ENCODE data around the gene DOLK. TPM values are rescaled to one million over a fixed set of nuclear protein-coding genes. Genes with fewer than 3 reads are reported as not detected.

Gene DOLK
- total RNA-seq, 1 experiment from 2014 or later: 23.2 TPM

DNA sequence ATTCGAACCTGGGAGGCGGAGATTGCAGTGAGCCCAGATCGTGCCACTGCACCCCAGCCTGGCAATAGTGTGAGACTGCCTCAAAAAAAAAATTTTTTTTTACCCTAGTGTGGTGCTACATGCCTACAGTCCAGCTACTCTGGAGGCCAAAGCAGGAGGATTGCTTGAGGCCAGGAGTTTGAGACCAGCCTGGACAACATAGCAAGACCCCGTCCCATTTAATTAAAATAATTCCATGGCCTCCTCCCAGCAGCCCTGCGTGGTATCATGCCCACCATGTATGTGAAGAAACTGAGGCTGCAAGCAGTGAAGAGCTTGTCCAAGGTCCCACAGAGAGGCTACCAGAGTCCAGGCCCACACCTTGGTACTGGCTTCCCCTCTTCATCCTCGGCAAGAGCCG, 46.0 kb downstream of the DOLK start:
- Histone ChIP-seq H3K27ac (ENCODE audit: low read depth, low read length, poor library complexity, severe bottlenecking) (no peak overlapping the region), H3K36me3 (ENCODE audit: insufficient read depth, low read length, poor library complexity, severe bottlenecking) (no peaks in the 10 kb centered on the region), H3K4me1 (ENCODE audit: insufficient read depth, low read length, poor library complexity, severe bottlenecking) (no peaks in the 10 kb centered on the region), H3K9me3 (ENCODE audit: low read depth, low read length, poor library complexity, severe bottlenecking) (no peaks in the 10 kb centered on the region), H3K27me3 (replicated peaks; ENCODE audit: insufficient read depth, low read depth, low read length, poor library complexity) (no peaks in the 10 kb centered on the region), H3K4me3 (ENCODE audit: low read depth, low read length, poor library complexity, severe bottlenecking) (no peak overlapping the region)
- ChIA-PET POLR2A (ENCODE audit: low non-redundant PET) (no interaction called here), CTCF (interaction anchor here (0.6 kb wide), 1 partner anchor 26 kb away, joined by 3 read pairs; no protein-coding TSS in a partner anchor)
- intact Hi-C loops (cut with micrococcal nuclease; ENCODE audit: unreplicated experiment): no loop called here
- DNase-seq (ENCODE audit: low spot score): no peak
- TF ChIP-seq, protein P1, sequence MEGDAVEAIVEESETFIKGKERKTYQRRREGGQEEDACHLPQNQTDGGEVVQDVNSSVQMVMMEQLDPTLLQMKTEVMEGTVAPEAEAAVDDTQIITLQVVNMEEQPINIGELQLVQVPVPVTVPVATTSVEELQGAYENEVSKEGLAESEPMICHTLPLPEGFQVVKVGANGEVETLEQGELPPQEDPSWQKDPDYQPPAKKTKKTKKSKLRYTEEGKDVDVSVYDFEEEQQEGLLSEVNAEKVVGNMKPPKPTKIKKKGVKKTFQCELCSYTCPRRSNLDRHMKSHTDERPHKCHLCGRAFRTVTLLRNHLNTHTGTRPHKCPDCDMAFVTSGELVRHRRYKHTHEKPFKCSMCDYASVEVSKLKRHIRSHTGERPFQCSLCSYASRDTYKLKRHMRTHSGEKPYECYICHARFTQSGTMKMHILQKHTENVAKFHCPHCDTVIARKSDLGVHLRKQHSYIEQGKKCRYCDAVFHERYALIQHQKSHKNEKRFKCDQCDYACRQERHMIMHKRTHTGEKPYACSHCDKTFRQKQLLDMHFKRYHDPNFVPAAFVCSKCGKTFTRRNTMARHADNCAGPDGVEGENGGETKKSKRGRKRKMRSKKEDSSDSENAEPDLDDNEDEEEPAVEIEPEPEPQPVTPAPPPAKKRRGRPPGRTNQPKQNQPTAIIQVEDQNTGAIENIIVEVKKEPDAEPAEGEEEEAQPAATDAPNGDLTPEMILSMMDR (conservative IDR thresholded peaks at IDR 0.05; ENCODE audit: low read depth, low read length): no peak
- no peak for TF ChIP-seq EZH2 (IDR thresholded peaks at IDR 0.05; ENCODE audit: borderline replicate concordance, low read depth, low read length, poor library complexity, severe bottlenecking)
- BruUV-seq (replicated peaks): no TSS peak

DNA sequence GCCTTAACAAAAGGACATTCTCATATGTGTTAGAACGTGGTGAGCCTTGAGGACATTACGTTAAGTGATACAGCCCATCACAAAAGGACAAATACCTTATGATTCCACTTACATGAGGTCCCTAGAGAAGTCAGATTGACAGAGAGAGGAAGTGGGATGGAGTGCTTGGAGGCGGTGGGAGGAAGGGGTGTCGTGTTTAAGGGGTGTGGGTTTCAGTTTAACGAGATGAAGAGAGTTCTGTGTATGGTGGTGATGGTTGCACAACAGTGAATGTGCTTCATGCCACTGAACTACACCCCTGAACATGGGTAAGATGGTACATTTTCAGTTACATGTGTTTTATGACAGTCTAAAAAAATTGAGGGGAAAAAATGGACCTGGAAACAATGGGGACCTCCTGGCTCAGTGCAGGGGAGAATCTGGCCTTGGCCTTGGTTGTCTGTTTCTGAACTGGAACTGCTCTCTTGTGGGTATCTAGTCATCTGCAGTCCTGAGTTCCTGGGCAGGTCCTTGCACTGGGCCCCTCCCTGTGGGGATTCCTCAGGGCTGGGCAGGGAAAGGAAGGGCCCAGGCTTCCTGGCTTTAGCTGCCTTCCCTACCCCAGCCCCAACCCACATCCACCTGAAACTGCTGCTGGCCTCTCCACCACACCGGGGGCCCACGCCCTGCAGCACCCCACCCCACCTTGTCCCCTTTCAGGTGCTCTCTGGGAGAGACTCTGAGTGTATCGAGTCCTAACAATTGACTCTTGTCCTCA, 47.7 kb downstream of the DOLK start:
- no peaks in the 10 kb centered on the region for H3K4me1 ChIP-seq (ENCODE audit: insufficient read depth, low read length, poor library complexity, severe bottlenecking)
- no peaks in the 10 kb centered on the region for H3K27me3 ChIP-seq (replicated peaks; ENCODE audit: insufficient read depth, low read depth, low read length, poor library complexity)
- no peaks in the 10 kb centered on the region for H3K36me3 ChIP-seq (ENCODE audit: insufficient read depth, low read length, poor library complexity, severe bottlenecking)
- intact Hi-C loops (cut with micrococcal nuclease; ENCODE audit: unreplicated experiment): no loop called here
- H3K4me3 ChIP-seq (ENCODE audit: low read depth, low read length, poor library complexity, severe bottlenecking): no peak overlapping the region
- no TSS peak for BruUV-seq (replicated peaks)
- no peak for TF ChIP-seq EZH2 (IDR thresholded peaks at IDR 0.05; ENCODE audit: borderline replicate concordance, low read depth, low read length, poor library complexity, severe bottlenecking)
- ChIA-PET CTCF (no interaction called here), POLR2A (ENCODE audit: low non-redundant PET) (no interaction called here)
- no peaks in the 10 kb centered on the region for H3K9me3 ChIP-seq (ENCODE audit: low read depth, low read length, poor library complexity, severe bottlenecking)
- no peak for DNase-seq (ENCODE audit: low spot score)
- peak overlapping the region; percentile 38 for H3K27ac ChIP-seq (ENCODE audit: low read depth, low read length, poor library complexity, severe bottlenecking)

GRCh38 chr9:128898845-128899565, 48.4 kb downstream of the DOLK start:
- DNase-seq (ENCODE audit: low spot score): no peak
- no peaks in the 10 kb centered on the region for H3K27me3 ChIP-seq (replicated peaks; ENCODE audit: insufficient read depth, low read depth, low read length, poor library complexity)
- POLR2A ChIA-PET (ENCODE audit: low non-redundant PET): no interaction called here
- H3K9me3 ChIP-seq (ENCODE audit: low read depth, low read length, poor library complexity, severe bottlenecking): no peaks in the 10 kb centered on the region
- BruUV-seq (replicated peaks): no TSS peak
- intact Hi-C loops (cut with micrococcal nuclease; ENCODE audit: unreplicated experiment): no loop called here
- no peaks in the 10 kb centered on the region for H3K36me3 ChIP-seq (ENCODE audit: insufficient read depth, low read length, poor library complexity, severe bottlenecking)
- H3K4me1 ChIP-seq (ENCODE audit: insufficient read depth, low read length, poor library complexity, severe bottlenecking): no peaks in the 10 kb centered on the region
- H3K4me3 ChIP-seq (ENCODE audit: low read depth, low read length, poor library complexity, severe bottlenecking): no peak overlapping the region
- TF ChIP-seq, protein P1 (conservative IDR thresholded peaks at IDR 0.05; ENCODE audit: low read depth, low read length): no peak
- no peak for TF ChIP-seq EZH2 (IDR thresholded peaks at IDR 0.05; ENCODE audit: borderline replicate concordance, low read depth, low read length, poor library complexity, severe bottlenecking)
- CTCF ChIA-PET: no interaction called here
- peak overlapping the region; percentile 38 for H3K27ac ChIP-seq (ENCODE audit: low read depth, low read length, poor library complexity, severe bottlenecking)
